Neuronal stem cell (in vitro differentiated cells): ENCODE measurements around the gene CEP68. TPM values are rescaled to one million over a fixed set of nuclear protein-coding genes. Genes with fewer than 3 reads are reported as not detected.

ENCODE experiments used
- DNase-seq: peaks from one replicate; pipeline ENCODE4 v3.0.0-alpha.2; 2013; ENCODE audit warnings: low spot score
- H2AFZ ChIP-seq: one replicate; pipeline ENCODE4 v1.6.1; 2013; ENCODE audit warnings: mild to moderate bottlenecking, low read length, inconsistent platforms
- H2AK5ac ChIP-seq: 2 replicates; pipeline ENCODE4 v1.6.1; 2013; ENCODE audit warnings: low read depth, mild to moderate bottlenecking, inconsistent platforms, low read length, moderate library complexity, mixed read lengths
- H2BK120ac ChIP-seq: 2 replicates; pipeline ENCODE4 v1.6.1; 2013; ENCODE audit warnings: low read depth, mild to moderate bottlenecking, inconsistent platforms, low read length, moderate library complexity, mixed read lengths
- H2BK12ac ChIP-seq: one replicate; pipeline ENCODE4 v1.6.1; 2013; ENCODE audit warnings: low read length, inconsistent platforms
- H2BK15ac ChIP-seq: 2 replicates; pipeline ENCODE4 v1.6.1; 2013; ENCODE audit warnings: mild to moderate bottlenecking, low read length, inconsistent platforms, mixed read lengths
- H2BK5ac ChIP-seq: one replicate; pipeline ENCODE4 v1.6.1; 2013; ENCODE audit warnings: inconsistent platforms, mild to moderate bottlenecking, low read length, moderate library complexity
- H3K14ac ChIP-seq: one replicate; pipeline ENCODE4 v1.6.1; 2013; ENCODE audit warnings: low read length, inconsistent platforms
- H3K18ac ChIP-seq: 2 replicates; pipeline ENCODE4 v1.6.1; 2013; ENCODE audit warnings: low read length, inconsistent platforms
- H3K23ac ChIP-seq: 2 replicates; pipeline ENCODE4 v1.6.1; 2013; ENCODE audit warnings: low read depth, mild to moderate bottlenecking, mixed read lengths, low read length, inconsistent platforms; ENCODE audit not compliant: poor library complexity
- H3K27ac ChIP-seq: replicated peaks from 3 replicates; pipeline ENCODE4 v1.5.1; 2013; ENCODE audit warnings: low read length, inconsistent platforms
- H3K27me3 ChIP-seq, 3 experiments: 2 replicates each; pipeline ENCODE4 v1.6.1; 2013; ENCODE audit warnings: low read length in 3 of 3, mild to moderate bottlenecking in 2 of 3, inconsistent platforms in 1 of 3, low read depth in 1 of 3, mixed read lengths in 1 of 3, moderate library complexity in 1 of 3; ENCODE audit not compliant: control insufficient read depth in 3 of 3, insufficient read depth in 3 of 3
- H3K36me3 ChIP-seq, 2 donors: replicated peaks in 1 of 2; 2 replicates each; pipeline ENCODE4 v1.6.1; 2013; ENCODE audit warnings: low read length in 2 of 2; ENCODE audit not compliant: control insufficient read depth in 2 of 2, insufficient read depth in 2 of 2
- H3K4ac ChIP-seq: 2 replicates; pipeline ENCODE4 v1.6.1; 2013; ENCODE audit warnings: inconsistent platforms, mild to moderate bottlenecking, low read length, moderate library complexity
- H3K4me1 ChIP-seq, 2 donors: 1 replicate in 1 of 2; 2 replicates in 1 of 2; pipeline ENCODE4 v1.6.1; 2013; ENCODE audit warnings: low read length in 2 of 2, low read depth in 1 of 2; ENCODE audit not compliant: control insufficient read depth in 2 of 2, insufficient read depth in 1 of 2
- H3K4me2 ChIP-seq: one replicate; pipeline ENCODE4 v1.6.1; 2013; ENCODE audit warnings: mild to moderate bottlenecking, low read length, inconsistent platforms; ENCODE audit not compliant: insufficient read depth, poor library complexity, severe bottlenecking
- H3K4me3 ChIP-seq, 2 donors: 2 replicates each; pipeline ENCODE4 v1.5.1; 2013; ENCODE audit warnings: low read length in 2 of 2, mild to moderate bottlenecking in 2 of 2, inconsistent platforms in 1 of 2, moderate library complexity in 1 of 2
- H3K79me1 ChIP-seq: one replicate; pipeline ENCODE4 v1.6.1; 2013; ENCODE audit warnings: low read depth, mild to moderate bottlenecking, inconsistent platforms, low read length, moderate library complexity
- H3K9ac ChIP-seq: one replicate; pipeline ENCODE4 v1.6.1; 2013; ENCODE audit warnings: mild to moderate bottlenecking, low read depth, low read length, inconsistent platforms; ENCODE audit not compliant: poor library complexity
- H3K9me3 ChIP-seq, 2 donors: replicated peaks in 1 of 2; 2 replicates each; pipeline versions ENCODE3 to v1.6.1; 2013; ENCODE audit warnings: low read length in 2 of 2, mild to moderate bottlenecking in 2 of 2, inconsistent platforms in 1 of 2, low read depth in 1 of 2, mixed read lengths in 1 of 2, moderate library complexity in 1 of 2; ENCODE audit not compliant: control insufficient read depth in 2 of 2, insufficient read depth in 1 of 2
- H4K8ac ChIP-seq: one replicate; pipeline ENCODE4 v1.6.1; 2013; ENCODE audit warnings: low read depth, mild to moderate bottlenecking, inconsistent platforms, low read length, moderate library complexity
- H4K91ac ChIP-seq: one replicate; pipeline ENCODE4 v1.6.1; 2013; ENCODE audit warnings: low read length, low read depth, mild to moderate bottlenecking, inconsistent platforms; ENCODE audit not compliant: poor library complexity
- WGBS, 2 donors: extraction: QIAGEN DNeasy Blood & Tissue Kit; methylation state at CpG; one replicate each; pipeline ENCODE4 v1.1.7; 2013; ENCODE audit warnings: missing lambda C conversion rate in 2 of 2, mixed read lengths in 1 of 2; ENCODE audit not compliant: insufficient read length in 2 of 2, insufficient replicate concordance in 1 of 2; ENCODE audit errors: extremely low coverage in 2 of 2; 5-methylcytosine and 5-hydroxymethylcytosine counted together
- polyA plus RNA-seq, 2 experiments: library from polyadenylated mRNA; stranded (reverse); fragments of 200-250 nt; gene quantifications; one replicate each; pipeline ENCODE4 v1.2.3, GENCODE V29; 2013

The CEP68 gene
- 20.9 TPM for polyA plus RNA-seq (2013, experiment 1 of 2)
- 21.5 TPM for polyA plus RNA-seq (2013, experiment 2 of 2)

GRCh38 chr2:65056215-65057053, at the start of gene CEP68:
Gene CEP68, plus strand, starts transcription at chr2:65056416. Its CDS starts 13,029 bp downstream, at chr2:65069445.
- peaks cover 1 to 12% of the 10 kb centered on the region in 2 donors for H3K36me3 ChIP-seq
- peaks cover 2% of the 10 kb centered on the region for H3K79me1 ChIP-seq
- no peak within 1 kb of the TSS for H3K4ac ChIP-seq
- no peak within 1 kb of the TSS for H3K14ac ChIP-seq
- peak within 1 kb of the TSS; percentile 86 for H3K9ac ChIP-seq
- H3K4me2 ChIP-seq, result peak within 1 kb of the TSS; percentile 88
- peaks cover 0 to 6% of the 10 kb centered on the region in 2 donors for H3K9me3 ChIP-seq
- DNase-seq, result peak; percentile 97
- no peaks in the 10 kb centered on the region for H3K27me3 ChIP-seq
- H2AFZ ChIP-seq, result peak within 1 kb of the TSS; percentile 95
- no peak within 1 kb of the TSS for H2BK12ac ChIP-seq
- H3K27ac ChIP-seq, result peak within 1 kb of the TSS; percentile 47
- H2AK5ac ChIP-seq, result no peak within 1 kb of the TSS
- no CpG with 5 or more reads among the region's 99 CpGs for WGBS, 2 donors
- H2BK5ac ChIP-seq, result peak within 1 kb of the TSS; percentile 31
- H2BK15ac ChIP-seq, result no peak within 1 kb of the TSS
- no peak within 1 kb of the TSS for H4K8ac ChIP-seq
- peak within 1 kb of the TSS; percentile 30 for H2BK120ac ChIP-seq
- peak within 1 kb of the TSS; percentile 95 for H3K23ac ChIP-seq
- H4K91ac ChIP-seq, result no peak within 1 kb of the TSS
- peak within 1 kb of the TSS; percentile 93 for H3K18ac ChIP-seq
- H3K4me1 ChIP-seq, result peaks cover 2 to 9% of the 10 kb centered on the region in 2 donors
- H3K4me3 ChIP-seq, result peak within 1 kb of the TSS; percentile 64 to 93

GRCh38 chr2:65013776-65014175, 42.4 kb upstream of the CEP68 start:
- Histone ChIP-seq H3K79me1 (no peaks in the 10 kb centered on the region), H3K36me3 (peaks cover 3 to 57% of the 10 kb centered on the region in 2 donors), H3K4me2 (no peak overlapping the region), H3K14ac (no peak overlapping the region), H4K91ac (no peak overlapping the region), H2BK120ac (no peak overlapping the region), H2AFZ (no peak overlapping the region), H3K18ac (no peak overlapping the region), H3K4me3 (no peak overlapping the region), H3K4me1 (peaks cover 0 to 9% of the 10 kb centered on the region in 2 donors), H2BK12ac (no peak overlapping the region), H3K27me3 (no peaks in the 10 kb centered on the region), H3K27ac (no peak overlapping the region), H3K9ac (no peak overlapping the region), H3K4ac (no peak overlapping the region), H3K9me3 (no peaks in the 10 kb centered on the region), H2BK5ac (no peak overlapping the region), H4K8ac (no peak overlapping the region), H2BK15ac (no peak overlapping the region), H3K23ac (no peak overlapping the region), H2AK5ac (no peak overlapping the region)
- DNase-seq, result no peak
- WGBS, 2 donors, result no CpG with 5 or more reads among the region's 1 CpG

GRCh38 chr2:65015731-65016130, 40.5 kb upstream of the CEP68 start:
- H3K36me3 ChIP-seq, result peaks cover 4 to 74% of the 10 kb centered on the region in 2 donors

GRCh38 chr2:65016789-65017188, 39.4 kb upstream of the CEP68 start:
- no peak overlapping the region for H3K18ac ChIP-seq
- H3K79me1 ChIP-seq, result no peaks in the 10 kb centered on the region
- no peak overlapping the region for H3K4me2 ChIP-seq
- H3K4ac ChIP-seq, result no peak overlapping the region
- H3K23ac ChIP-seq, result no peak overlapping the region
- peaks cover 0 to 9% of the 10 kb centered on the region in 2 donors for H3K4me1 ChIP-seq
- H3K27ac ChIP-seq, result peak overlapping the region; percentile 75
- no peak overlapping the region for H2BK120ac ChIP-seq
- H3K9ac ChIP-seq, result no peak overlapping the region
- H3K4me3 ChIP-seq, result no peak overlapping the region
- peaks cover 4 to 77% of the 10 kb centered on the region in 2 donors for H3K36me3 ChIP-seq
- no peak overlapping the region for H2AFZ ChIP-seq
- no peak overlapping the region for H2BK5ac ChIP-seq
- H2BK15ac ChIP-seq, result no peak overlapping the region
- H3K9me3 ChIP-seq, result no peaks in the 10 kb centered on the region
- no peak overlapping the region for H3K14ac ChIP-seq
- no peak overlapping the region for H2BK12ac ChIP-seq
- H4K8ac ChIP-seq, result no peak overlapping the region
- no peaks in the 10 kb centered on the region for H3K27me3 ChIP-seq
- H2AK5ac ChIP-seq, result no peak overlapping the region
- no peak for DNase-seq
- WGBS, 2 donors, result no CpG with 5 or more reads among the region's 6 CpGs
- H4K91ac ChIP-seq, result no peak overlapping the region

More at GRCh38 chr2:65015731-65016130, 40.5 kb upstream of the CEP68 start:
- Histone ChIP-seq H3K4me3 (no peak overlapping the region), H2BK12ac (no peak overlapping the region), H3K23ac (no peak overlapping the region), H2BK15ac (no peak overlapping the region), H3K9me3 (no peaks in the 10 kb centered on the region), H3K14ac (no peak overlapping the region), H3K4me1 (peaks cover 0 to 9% of the 10 kb centered on the region in 2 donors), H2BK5ac (no peak overlapping the region), H3K18ac (no peak overlapping the region), H2AFZ (no peak overlapping the region), H3K9ac (no peak overlapping the region), H2AK5ac (no peak overlapping the region), H3K27ac (peak overlapping the region; percentile 75), H3K79me1 (no peaks in the 10 kb centered on the region), H2BK120ac (no peak overlapping the region), H3K4ac (no peak overlapping the region), H4K91ac (no peak overlapping the region), H3K4me2 (no peak overlapping the region), H3K27me3 (no peaks in the 10 kb centered on the region), H4K8ac (no peak overlapping the region)
- DNase-seq, result no peak
- no CpG with 5 or more reads among the region's 5 CpGs for WGBS, 2 donors
